SJSA1 (cell line): Measurements from ENCODE around the gene WNK1. TPM values are rescaled to one million over a fixed set of nuclear protein-coding genes. Genes with fewer than 3 reads are reported as not detected.
A peak's percentile ranks its signal among the peaks of the same experiment; 100 is the strongest.
"Not testable (repeated sequence)": the region's sequence is repeated elsewhere in the genome, so short reads cannot be mapped to it uniquely, and the experiment has no call there.

Experiments used
- DNase-seq, 2 experiments: peaks; one replicate each; pipeline ENCODE4 v3.0.0-alpha.2; 2015 to 2020; ENCODE audit warnings: low spot score in 2 of 2, low read depth in 1 of 2
- H3K27ac ChIP-seq: fragments of 250-450 bp; sonication (Bioruptor Pico); 2 replicates; pipeline ENCODE4 v1.5.1; 2020; ENCODE audit warnings: mild to moderate bottlenecking, moderate library complexity
- H3K27me3 ChIP-seq: fragments of 250-450 bp; sonication (Bioruptor Pico); replicated peaks from 2 replicates; pipeline ENCODE4 v1.5.1; 2020; ENCODE audit warnings: mild to moderate bottlenecking, moderate library complexity
- H3K36me3 ChIP-seq: fragments of 250-450 bp; sonication (Bioruptor Pico); 2 replicates; pipeline ENCODE4 v1.5.1; 2020; ENCODE audit warnings: mild to moderate bottlenecking
- H3K4me1 ChIP-seq: fragments of 250-450 bp; sonication (Bioruptor Pico); replicated peaks from 2 replicates; pipeline ENCODE4 v1.6.1; 2021; ENCODE audit warnings: mild to moderate bottlenecking
- H3K4me3 ChIP-seq: fragments of 250-450 bp; sonication (Bioruptor Pico); 2 replicates; pipeline ENCODE4 v1.5.1; 2020; ENCODE audit warnings: mild to moderate bottlenecking
- H3K9me3 ChIP-seq: fragments of 250-450 bp; sonication (Bioruptor Pico); replicated peaks from 2 replicates; pipeline ENCODE4 v1.5.1; 2020; ENCODE audit warnings: mild to moderate bottlenecking
- total RNA-seq: library from RNA; depleted of rRNA; stranded (reverse); fragments of >200 nt; shearing (Covaris generic); gene quantifications from 2 replicates; pipeline ENCODE4 v1.2.3, GENCODE V29; 2014

WNK1 gene
- total RNA-seq, 1 experiment from 2014 or later = 55.3 TPM

DNA sequence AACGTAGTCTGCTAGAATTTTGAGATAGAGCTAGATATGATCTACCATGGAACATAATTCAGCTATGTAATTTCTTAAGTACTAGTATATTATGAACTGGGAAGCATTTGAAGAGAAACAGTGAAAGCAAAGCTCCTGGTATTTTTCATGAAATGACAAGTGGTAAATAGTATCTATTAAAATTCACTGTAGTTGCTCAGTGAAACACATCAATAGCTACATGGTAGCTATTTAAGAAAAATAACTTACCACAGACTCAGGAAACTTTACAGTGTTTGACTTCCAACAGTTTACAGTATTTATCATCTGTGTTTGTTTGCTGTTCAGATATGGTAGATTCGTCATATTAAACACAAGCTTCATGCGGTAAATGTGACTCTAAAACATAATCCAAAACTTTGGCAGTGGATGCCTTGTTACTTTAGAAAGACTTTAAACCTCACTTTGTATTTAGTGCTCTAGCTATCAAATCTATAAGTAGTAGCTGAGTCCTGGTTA lies 25.2 kb downstream of the WNK1 start:
- Histone ChIP-seq H3K27me3 (no peaks in the 10 kb centered on the region), H3K9me3 (no peaks in the 10 kb centered on the region), H3K4me1 (peaks cover 25% of the 10 kb centered on the region), H3K36me3 (no peaks in the 10 kb centered on the region; the same call in 1 of the 2 replicates), H3K4me3 (no peak overlapping the region), H3K27ac (no peak overlapping the region)
- no peak for DNase-seq

DNA sequence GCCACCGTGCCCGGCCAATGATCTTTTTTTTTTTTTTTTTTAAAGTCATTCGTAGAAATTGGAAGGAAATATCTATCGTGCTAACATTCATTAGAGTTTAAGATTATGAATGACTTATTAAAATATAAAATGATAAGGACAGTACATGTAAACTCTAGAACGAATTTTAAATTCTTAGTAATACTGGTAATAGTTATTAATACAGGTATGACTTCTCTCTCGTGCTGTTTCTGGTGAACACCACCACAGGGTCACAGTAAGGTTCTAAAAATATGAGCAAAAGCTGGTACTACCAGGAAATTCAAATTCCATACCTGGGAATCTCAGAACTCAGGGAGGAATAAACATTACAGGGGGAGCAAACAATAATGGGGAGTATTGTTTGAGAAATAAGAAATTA lies 26.2 kb downstream of the WNK1 start:
- no peaks in the 10 kb centered on the region for H3K9me3 ChIP-seq
- no peaks in the 10 kb centered on the region for H3K27me3 ChIP-seq
- H3K36me3 ChIP-seq = no peaks in the 10 kb centered on the region
- H3K27ac ChIP-seq = no peak overlapping the region
- no peak for DNase-seq
- no peak overlapping the region for H3K4me3 ChIP-seq
- H3K4me1 ChIP-seq = peaks cover 25% of the 10 kb centered on the region

DNA sequence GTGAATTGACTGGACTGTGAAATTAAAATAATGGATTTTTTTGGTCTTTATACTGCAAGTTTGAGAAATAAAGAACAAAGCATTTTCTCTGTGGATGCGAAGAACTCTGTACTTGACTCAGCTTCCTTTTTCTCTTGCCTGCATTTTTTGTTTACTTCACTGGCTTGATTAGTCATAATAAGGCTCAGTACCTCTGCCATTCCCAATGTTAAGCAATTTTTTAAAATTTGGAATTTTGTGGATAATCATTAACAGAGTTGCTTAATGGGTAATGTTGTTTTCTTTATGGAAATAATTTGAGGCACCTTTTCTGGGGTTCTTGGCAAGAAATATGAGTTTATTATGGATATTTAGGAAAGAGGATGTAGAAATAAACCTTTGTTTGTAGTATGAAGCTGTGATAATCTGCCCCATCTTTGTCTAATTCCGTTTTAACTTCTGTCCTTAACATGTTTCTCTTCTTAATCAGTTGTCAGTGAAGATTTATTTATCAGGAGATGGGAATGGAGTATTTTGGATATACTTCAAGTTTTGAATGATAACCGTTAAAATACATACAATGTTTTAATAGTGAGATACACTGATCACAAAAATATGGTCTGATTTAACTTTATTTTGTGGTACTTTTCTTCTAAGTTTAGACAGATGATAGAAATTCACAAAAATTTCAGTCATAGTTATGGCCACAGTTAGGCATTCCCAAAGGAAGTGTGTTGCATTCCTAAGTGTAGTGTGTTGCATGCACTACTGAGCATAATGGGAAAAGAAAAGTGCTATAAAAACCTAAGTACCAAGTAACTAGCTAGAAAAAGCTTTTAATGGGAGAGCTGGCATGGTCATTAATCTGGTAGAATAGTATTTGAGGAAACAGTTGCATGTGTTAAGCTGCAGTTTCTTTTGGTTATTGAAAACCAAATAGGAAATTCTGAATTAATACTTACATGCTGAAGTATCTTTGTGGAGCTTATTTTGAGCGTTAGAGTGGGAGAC lies 27.7 kb downstream of the WNK1 start:
- H3K27ac ChIP-seq = peak overlapping the region; percentile 15
- H3K27me3 ChIP-seq = no peaks in the 10 kb centered on the region
- no peaks in the 10 kb centered on the region for H3K36me3 ChIP-seq
- H3K4me3 ChIP-seq = peak overlapping the region; percentile 19
- DNase-seq = peak in 1 of 2 experiments; percentile 60
- no peaks in the 10 kb centered on the region for H3K9me3 ChIP-seq
- peaks cover 25% of the 10 kb centered on the region for H3K4me1 ChIP-seq

DNA sequence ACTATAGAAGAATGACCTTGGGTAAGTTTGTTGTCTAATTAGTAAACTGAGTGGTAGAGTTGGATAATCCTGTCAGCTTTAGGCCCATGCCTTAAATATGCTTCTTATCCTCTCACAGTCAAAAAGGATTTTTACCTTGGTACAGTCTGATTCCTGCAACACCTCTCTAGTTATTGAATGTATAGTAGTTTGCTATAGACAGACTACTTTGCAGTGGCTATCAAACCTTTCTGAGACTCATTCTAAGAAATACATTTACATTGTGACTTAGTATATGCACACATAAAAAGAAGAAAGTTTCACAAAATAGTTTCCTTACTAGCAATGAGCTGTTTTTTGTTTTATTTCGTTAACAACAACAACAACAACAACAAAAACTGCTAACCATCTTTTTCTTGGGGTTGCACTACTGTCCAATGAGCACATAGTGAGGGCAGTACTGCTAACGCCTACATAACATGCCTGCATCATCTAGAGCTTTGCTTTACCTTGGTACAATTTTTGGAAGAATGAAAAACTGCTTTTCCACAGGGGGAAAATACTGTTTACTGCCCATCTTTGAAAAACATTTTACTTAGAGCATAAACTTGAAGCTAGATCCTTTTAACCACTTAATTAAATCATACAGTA lies 28.5 kb downstream of the WNK1 start:
- H3K4me3 ChIP-seq = no peak overlapping the region
- no peaks in the 10 kb centered on the region for H3K36me3 ChIP-seq
- H3K27me3 ChIP-seq = no peaks in the 10 kb centered on the region
- no peak for DNase-seq
- H3K9me3 ChIP-seq = no peaks in the 10 kb centered on the region
- peaks cover 25% of the 10 kb centered on the region for H3K4me1 ChIP-seq
- H3K27ac ChIP-seq = no peak overlapping the region

DNA sequence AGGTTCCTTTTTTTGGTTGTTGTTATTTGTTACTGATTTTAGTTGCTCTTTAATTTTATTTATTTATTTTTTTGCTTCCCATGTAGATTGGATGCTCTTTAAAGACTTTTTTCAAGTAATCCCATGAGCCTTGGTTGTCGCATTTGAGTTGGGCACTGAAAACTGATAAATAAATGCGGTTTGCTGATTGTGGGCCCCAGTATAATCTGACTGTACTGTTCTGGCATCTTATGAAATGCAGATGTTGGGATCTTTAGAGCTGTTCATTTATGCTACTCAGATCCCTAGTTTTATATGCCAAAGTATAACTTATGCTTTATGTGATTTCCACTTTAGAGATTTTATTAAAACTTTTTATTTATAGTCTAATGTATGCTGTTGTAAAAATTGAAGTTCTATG lies 33.3 kb downstream of the WNK1 start:
- Histone ChIP-seq H3K9me3 (no peaks in the 10 kb centered on the region), H3K36me3 (no peaks in the 10 kb centered on the region; the same call in 1 of the 2 replicates), H3K4me3 (no peak overlapping the region), H3K27ac (no peak overlapping the region), H3K4me1 (peaks cover 11% of the 10 kb centered on the region), H3K27me3 (no peaks in the 10 kb centered on the region)
- DNase-seq = no peak

DNA sequence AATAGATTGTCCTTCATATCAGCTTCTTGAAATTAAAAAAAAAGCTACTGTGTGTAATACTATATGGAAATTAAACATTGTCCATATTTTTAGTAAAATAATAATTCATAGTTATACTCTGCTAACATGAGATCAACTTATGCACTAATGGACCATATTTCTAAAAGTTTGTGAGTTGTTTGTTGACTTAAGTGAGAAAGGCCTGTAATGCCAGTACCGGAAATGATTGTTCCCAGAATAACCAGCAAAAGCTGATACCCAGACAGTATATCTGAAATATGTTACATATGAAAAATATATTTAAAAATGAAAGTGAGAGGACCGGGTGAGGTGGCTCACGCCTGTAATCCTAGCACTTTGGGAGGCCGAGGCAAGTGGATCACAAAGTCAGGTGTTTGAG lies 35.9 kb downstream of the WNK1 start:
- peaks cover 7% of the 10 kb centered on the region for H3K4me1 ChIP-seq
- no peaks in the 10 kb centered on the region; the same call in 1 of the 2 replicates for H3K36me3 ChIP-seq
- no peak for DNase-seq
- H3K27me3 ChIP-seq = no peaks in the 10 kb centered on the region
- H3K4me3 ChIP-seq = no peak overlapping the region
- no peak overlapping the region for H3K27ac ChIP-seq
- no peaks in the 10 kb centered on the region for H3K9me3 ChIP-seq

DNA sequence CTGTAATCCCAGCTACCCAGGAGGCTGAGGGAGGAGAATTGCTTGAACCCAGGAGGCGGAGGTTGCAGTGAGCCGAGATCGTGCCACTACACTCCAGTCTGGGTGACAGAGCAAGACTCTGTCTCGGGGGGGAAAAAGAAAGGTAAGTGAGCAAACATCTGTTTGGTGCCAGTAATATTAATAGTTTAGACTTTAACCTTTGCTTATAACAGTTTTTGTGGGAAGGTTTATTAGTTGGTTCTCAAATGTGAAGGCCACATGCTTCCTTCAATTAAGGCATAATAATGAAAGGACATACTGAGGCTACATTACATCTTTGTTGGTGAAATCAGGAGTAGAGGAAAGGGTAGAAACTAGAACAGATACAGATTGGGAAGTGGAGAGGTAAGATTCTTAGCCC lies 36.4 kb downstream of the WNK1 start:
- not testable (repeated sequence) for H3K4me3 ChIP-seq, H3K36me3 ChIP-seq, H3K27me3 ChIP-seq, H3K4me1 ChIP-seq, H3K27ac ChIP-seq, H3K9me3 ChIP-seq, DNase-seq

DNA sequence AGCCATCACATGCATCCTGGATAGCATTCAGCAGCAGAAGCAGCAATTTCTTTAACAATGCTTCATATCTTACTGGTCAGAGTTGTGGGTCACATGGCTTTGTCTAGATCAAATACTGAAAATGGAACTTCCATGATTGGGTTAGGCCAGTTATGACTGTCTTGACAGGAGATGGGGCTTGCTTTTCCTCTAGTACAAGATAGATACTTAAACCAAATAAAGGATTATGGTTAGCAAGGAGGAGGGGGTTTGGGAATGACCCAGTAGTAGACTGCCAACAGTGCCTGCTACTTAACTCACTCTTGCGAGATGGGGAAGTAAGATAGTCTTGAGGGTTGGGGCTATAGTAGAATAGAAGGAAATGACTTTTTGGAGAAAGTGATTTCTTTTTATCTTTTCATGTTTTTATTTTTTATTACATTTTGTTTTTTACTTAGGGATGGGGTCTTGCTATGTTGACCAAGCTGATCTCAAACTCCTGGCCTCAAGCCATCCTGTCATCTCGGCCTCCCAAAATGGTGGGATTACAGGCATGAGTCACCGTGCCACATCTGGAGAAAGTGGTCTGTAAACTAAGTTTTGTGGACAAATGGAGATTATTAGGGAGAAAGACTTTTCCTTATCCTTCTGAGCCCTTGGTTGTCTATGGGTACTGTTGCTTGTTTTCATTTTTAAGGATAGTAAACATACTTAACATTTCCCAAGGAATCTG lies 37.6 kb downstream of the WNK1 start:
- Histone ChIP-seq H3K27ac (no peak overlapping the region), H3K4me1 (peaks cover 7% of the 10 kb centered on the region), H3K4me3 (no peak overlapping the region), H3K36me3 (no peaks in the 10 kb centered on the region; the same call in 1 of the 2 replicates), H3K9me3 (no peaks in the 10 kb centered on the region), H3K27me3 (no peaks in the 10 kb centered on the region)
- no peak for DNase-seq

DNA sequence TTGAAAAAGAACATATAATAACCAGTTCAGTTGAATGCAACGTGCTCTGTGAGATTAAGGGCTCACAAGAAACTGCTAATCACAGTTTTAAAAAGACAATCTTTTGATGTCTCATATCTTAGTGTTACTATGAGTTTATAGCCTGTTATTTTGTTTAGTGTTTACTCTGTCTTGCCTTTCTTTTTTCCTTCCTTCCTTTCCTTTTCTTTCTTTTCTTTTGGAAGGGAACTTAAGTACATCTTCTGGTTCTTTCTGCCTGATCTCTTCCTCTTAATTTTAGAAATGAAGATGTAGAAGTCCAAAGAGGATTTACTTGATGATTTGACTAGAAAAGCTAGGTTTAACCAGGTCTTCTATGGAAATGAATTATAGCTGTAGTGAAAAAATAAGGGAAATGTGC lies 38.2 kb downstream of the WNK1 start:
- no peak overlapping the region for H3K27ac ChIP-seq
- DNase-seq = no peak
- no peaks in the 10 kb centered on the region; the same call in 1 of the 2 replicates for H3K36me3 ChIP-seq
- no peaks in the 10 kb centered on the region for H3K27me3 ChIP-seq
- H3K4me1 ChIP-seq = peaks cover 7% of the 10 kb centered on the region
- no peaks in the 10 kb centered on the region for H3K9me3 ChIP-seq
- no peak overlapping the region for H3K4me3 ChIP-seq

DNA sequence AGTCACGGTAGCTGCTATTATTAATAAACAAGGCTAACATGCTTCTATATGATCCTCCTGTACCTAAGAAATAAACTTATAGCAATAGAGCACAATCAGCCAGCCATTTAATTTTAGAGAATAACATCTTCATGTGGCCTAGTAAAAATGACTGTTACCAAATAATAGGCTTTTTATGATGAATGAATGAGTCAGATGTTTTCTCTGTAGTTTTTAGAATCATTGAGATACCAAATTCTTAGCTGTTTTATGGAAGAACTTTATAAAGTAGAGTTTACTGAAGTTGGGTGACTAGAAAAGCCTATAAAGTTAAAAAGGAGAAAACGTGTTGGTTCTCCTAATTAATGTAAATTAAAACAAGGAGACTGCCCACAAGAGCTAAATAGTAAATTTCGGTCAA lies 40.7 kb downstream of the WNK1 start:
- Histone ChIP-seq H3K27ac (no peak overlapping the region), H3K27me3 (no peaks in the 10 kb centered on the region), H3K9me3 (no peaks in the 10 kb centered on the region), H3K4me3 (no peak overlapping the region), H3K36me3 (no peaks in the 10 kb centered on the region; the same call in 1 of the 2 replicates), H3K4me1 (peaks cover 7% of the 10 kb centered on the region)
- no peak for DNase-seq

DNA sequence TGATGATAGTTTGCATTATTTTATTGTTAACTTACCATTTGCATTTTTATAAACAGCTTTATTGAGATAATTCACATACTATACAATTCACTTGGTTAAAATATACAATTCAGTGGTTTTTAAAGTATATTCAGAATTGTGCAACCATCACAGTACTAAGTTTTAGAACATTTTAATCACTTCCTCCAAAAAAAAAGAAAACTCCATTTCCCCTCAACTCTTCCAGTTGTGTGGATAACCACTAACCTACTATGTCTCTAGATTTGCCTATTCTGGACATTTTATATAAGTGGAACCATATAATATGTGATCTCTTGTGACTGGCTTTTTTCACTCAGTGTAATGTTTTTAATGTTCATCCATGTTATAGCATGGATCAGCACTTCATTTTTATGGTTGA lies 41.3 kb downstream of the WNK1 start:
- H3K4me1 ChIP-seq = peaks cover 7% of the 10 kb centered on the region
- no peaks in the 10 kb centered on the region for H3K9me3 ChIP-seq
- H3K27me3 ChIP-seq = no peaks in the 10 kb centered on the region
- H3K27ac ChIP-seq = no peak overlapping the region
- no peak overlapping the region for H3K4me3 ChIP-seq
- H3K36me3 ChIP-seq = no peaks in the 10 kb centered on the region; the same call in 1 of the 2 replicates
- DNase-seq = no peak

DNA sequence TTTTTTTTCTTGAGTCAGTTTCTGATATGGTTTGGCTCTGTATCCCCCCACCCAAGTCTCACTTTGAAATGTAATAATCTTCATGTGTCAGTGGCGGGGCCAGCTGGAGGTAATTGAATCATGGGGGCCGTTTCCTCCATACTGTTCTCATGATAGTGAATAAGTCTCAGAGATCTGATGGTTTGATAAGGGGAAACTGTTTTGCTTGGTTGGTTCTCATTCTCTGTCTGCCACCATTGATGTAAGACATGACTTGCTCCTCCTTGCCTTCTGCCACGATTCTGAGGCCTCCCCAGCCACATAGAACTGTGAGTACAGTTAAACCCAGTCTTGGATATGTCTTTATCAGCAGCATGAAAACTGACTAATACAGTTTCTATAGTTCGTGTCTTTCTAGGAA lies 42.9 kb downstream of the WNK1 start:
- H3K36me3 ChIP-seq = no peaks in the 10 kb centered on the region; the same call in 1 of the 2 replicates
- DNase-seq = no peak
- H3K27me3 ChIP-seq = no peaks in the 10 kb centered on the region
- no peak overlapping the region for H3K4me3 ChIP-seq
- no peaks in the 10 kb centered on the region for H3K9me3 ChIP-seq
- peaks cover 5% of the 10 kb centered on the region for H3K4me1 ChIP-seq
- H3K27ac ChIP-seq = no peak overlapping the region

DNA sequence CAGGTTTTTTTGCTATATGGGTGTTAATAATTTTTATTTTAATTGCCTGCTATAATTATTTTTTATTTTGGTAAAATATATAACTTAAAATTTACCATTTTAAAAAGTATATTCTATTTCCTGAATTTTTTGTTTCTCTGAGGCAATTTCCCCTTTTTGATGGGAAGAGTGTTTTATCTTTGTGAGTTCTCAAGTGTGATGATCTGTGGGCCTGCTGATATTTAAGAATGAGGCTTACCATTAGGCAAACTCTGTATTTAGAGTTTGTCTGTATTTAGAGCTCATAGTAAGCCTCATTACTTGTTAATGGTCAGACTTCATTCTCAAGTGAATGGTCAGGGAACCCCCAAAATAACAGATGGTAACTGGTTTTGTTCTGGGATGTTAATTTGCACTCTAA lies 48.0 kb downstream of the WNK1 start:
- Histone ChIP-seq H3K4me3 (no peak overlapping the region), H3K9me3 (no peaks in the 10 kb centered on the region), H3K36me3 (no peaks in the 10 kb centered on the region; the same call in 1 of the 2 replicates), H3K27me3 (no peaks in the 10 kb centered on the region), H3K4me1 (no peaks in the 10 kb centered on the region), H3K27ac (no peak overlapping the region)
- no peak for DNase-seq
